ENCODE measurements around the gene CYP4F22. TPM values are rescaled to one million over a fixed set of nuclear protein-coding genes. Genes with fewer than 3 reads are reported as not detected.

The CYP4F22 gene
- total RNA-seq, 1 donor from 2014 or later, result not detected

- Histone ChIP-seq H4K20me1 (ENCODE audit: low read depth) (no peaks in the 10 kb centered on the region), H3K79me2 (ENCODE audit: low read depth) (no peaks in the 10 kb centered on the region), H3K9me3 (ENCODE audit: low read depth) (peaks cover 5% of the 10 kb centered on the region), H3K4me1 (no peaks in the 10 kb centered on the region), H3K27ac (no peak overlapping the region), H3K36me3 (no peaks in the 10 kb centered on the region), H2AFZ (replicated peaks) (no peak overlapping the region), H3K9ac (no peak overlapping the region), H3K4me2 (no peak overlapping the region), H3K4me3 (no peak overlapping the region), H3K27me3 (no peaks in the 10 kb centered on the region), H3F3A (ENCODE audit: low read depth) (no peaks in the 10 kb centered on the region)
- peaks cover 5% of the 10 kb centered on the region for H3K27me3 Mint-ChIP-seq (ENCODE audit: insufficient read depth, low read depth)
- no peak overlapping the region for H3K27ac Mint-ChIP-seq
- H3K4me1 Mint-ChIP-seq, result no peaks in the 10 kb centered on the region
- TF ChIP-seq CTCF (IDR thresholded peaks at IDR 0.05) (no peak), EZH2 (IDR thresholded peaks at IDR 0.05) (no peak), EZH2phosphoT487 (IDR thresholded peaks at IDR 0.05) (no peak)
- no peak overlapping the region for H3K4me3 Mint-ChIP-seq
- no peak for DNase-seq (ENCODE audit: low spot score)
- H3K9me3 Mint-ChIP-seq, result peaks cover 8% of the 10 kb centered on the region
- H3K36me3 Mint-ChIP-seq, result no peaks in the 10 kb centered on the region
Measured at GRCh38 chr19:15488489-15489226, 19.7 kb upstream of the CYP4F22 start.

GRCh38 chr19:15495151-15495550, 13.2 kb upstream of the CYP4F22 start:
- peaks cover 8% of the 10 kb centered on the region for H3K27me3 Mint-ChIP-seq (ENCODE audit: insufficient read depth, low read depth)

GRCh38 chr19:15498156-15498858, 10.0 kb upstream of the CYP4F22 start:
- H3K27ac Mint-ChIP-seq, result no peak overlapping the region
- no peaks in the 10 kb centered on the region for H3K4me1 Mint-ChIP-seq

More at GRCh38 chr19:15495151-15495550, 13.2 kb upstream of the CYP4F22 start:
- H4K20me1 ChIP-seq (ENCODE audit: low read depth), result no peaks in the 10 kb centered on the region
- no peak for TF ChIP-seq CTCF (IDR thresholded peaks at IDR 0.05)
- no peak for TF ChIP-seq EZH2phosphoT487 (IDR thresholded peaks at IDR 0.05)
- no peak for TF ChIP-seq EZH2 (IDR thresholded peaks at IDR 0.05)
- no peaks in the 10 kb centered on the region for H3K79me2 ChIP-seq (ENCODE audit: low read depth)
- H3K36me3 ChIP-seq, result no peaks in the 10 kb centered on the region
- peaks cover 4% of the 10 kb centered on the region for H3K9me3 Mint-ChIP-seq
- no peak overlapping the region for H3K4me3 Mint-ChIP-seq
- H3K4me1 Mint-ChIP-seq, result no peaks in the 10 kb centered on the region
- no peaks in the 10 kb centered on the region for H3K27me3 ChIP-seq
- no peaks in the 10 kb centered on the region for H3K36me3 Mint-ChIP-seq
- H3K9ac ChIP-seq, result no peak overlapping the region
- no peak overlapping the region for H2AFZ ChIP-seq (replicated peaks)
- H3K27ac ChIP-seq, result no peak overlapping the region
- DNase-seq (ENCODE audit: low spot score), result no peak
- peaks cover 5% of the 10 kb centered on the region for H3K9me3 ChIP-seq (ENCODE audit: low read depth)
- no peak overlapping the region for H3K27ac Mint-ChIP-seq
- no peak overlapping the region for H3K4me3 ChIP-seq
- no peaks in the 10 kb centered on the region for H3F3A ChIP-seq (ENCODE audit: low read depth)
- H3K4me1 ChIP-seq, result no peaks in the 10 kb centered on the region
- H3K4me2 ChIP-seq, result no peak overlapping the region

More at GRCh38 chr19:15498156-15498858, 10.0 kb upstream of the CYP4F22 start:
- H3K9me3 ChIP-seq (ENCODE audit: low read depth), result peaks cover 5% of the 10 kb centered on the region
- H4K20me1 ChIP-seq (ENCODE audit: low read depth), result no peaks in the 10 kb centered on the region
- no peaks in the 10 kb centered on the region for H3K27me3 ChIP-seq
- peaks cover 9% of the 10 kb centered on the region for H3K27me3 Mint-ChIP-seq (ENCODE audit: insufficient read depth, low read depth)
- no peak overlapping the region for H2AFZ ChIP-seq (replicated peaks)
- no peaks in the 10 kb centered on the region for H3K36me3 ChIP-seq
- DNase-seq (ENCODE audit: low spot score), result no peak
- no peak overlapping the region for H3K27ac ChIP-seq
- H3K4me3 Mint-ChIP-seq, result no peak overlapping the region
- no peak overlapping the region for H3K9ac ChIP-seq
- H3K4me3 ChIP-seq, result no peak overlapping the region
- H3K9me3 Mint-ChIP-seq, result peaks cover 4% of the 10 kb centered on the region
- no peaks in the 10 kb centered on the region for H3F3A ChIP-seq (ENCODE audit: low read depth)
- no peaks in the 10 kb centered on the region for H3K79me2 ChIP-seq (ENCODE audit: low read depth)
- H3K4me1 ChIP-seq, result no peaks in the 10 kb centered on the region
- H3K36me3 Mint-ChIP-seq, result no peaks in the 10 kb centered on the region
- TF ChIP-seq EZH2phosphoT487 (IDR thresholded peaks at IDR 0.05), result no peak
- no peak for TF ChIP-seq CTCF (IDR thresholded peaks at IDR 0.05)
- TF ChIP-seq EZH2 (IDR thresholded peaks at IDR 0.05), result no peak
- H3K4me2 ChIP-seq, result no peak overlapping the region

Measured in neural progenitor cell (in vitro differentiated cells).